Midbrain (tissue), 1 donor: ENCODE measurements around the gene GPR89B.
A peak's percentile ranks its signal among the peaks of the same experiment; 100 is the strongest.
"Not testable (repeated sequence)": the region's sequence is repeated elsewhere in the genome, so short reads cannot be mapped to it uniquely, and the experiment has no call there.

Experiments used
- DNase-seq: peaks from one replicate; lab custom pipeline; 2025; lab: John Stamatoyannopoulos, UW

GPR89B gene

DNA sequence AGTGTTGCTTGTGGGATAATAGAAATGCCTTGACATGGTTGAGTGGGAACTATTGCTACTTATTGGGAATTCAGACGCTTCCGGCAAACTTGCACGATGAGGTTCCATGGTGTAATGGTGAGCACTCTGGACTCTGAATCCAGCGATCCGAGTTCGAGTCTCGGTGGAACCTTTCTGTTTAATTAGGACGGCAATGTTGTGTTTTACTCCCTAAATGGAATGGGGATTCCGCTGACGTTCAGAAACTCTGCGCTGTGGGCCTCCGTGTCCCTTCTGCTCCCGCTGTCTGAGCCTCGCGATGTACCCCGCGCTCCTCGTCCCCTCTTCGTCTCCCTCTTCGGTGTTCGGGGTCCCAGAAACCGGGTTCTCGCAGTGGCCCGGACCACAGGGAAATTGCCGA is 104.5 kb downstream of the GPR89B start:
- not testable (repeated sequence) for DNase-seq

DNA sequence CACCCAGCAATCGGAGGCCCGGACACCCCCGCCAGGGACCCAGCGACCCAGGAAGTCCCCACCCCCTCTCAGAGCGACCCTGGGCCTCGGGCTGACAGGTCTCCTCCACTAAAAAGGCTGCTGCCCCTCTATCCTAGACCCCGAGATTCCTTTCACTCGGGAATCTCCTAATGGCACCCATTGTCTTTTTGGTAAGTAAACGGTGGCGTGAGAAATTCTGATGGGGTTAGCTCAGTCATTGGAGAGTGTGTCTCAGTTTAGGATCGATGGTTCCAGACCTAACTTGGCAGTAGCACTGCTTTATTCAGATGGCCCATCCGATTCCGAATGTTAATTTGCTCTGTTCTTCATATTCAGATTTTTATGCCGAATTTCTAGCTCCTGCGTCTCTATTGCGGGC is 104.9 kb downstream of the GPR89B start:
- not testable (repeated sequence) for DNase-seq

DNA sequence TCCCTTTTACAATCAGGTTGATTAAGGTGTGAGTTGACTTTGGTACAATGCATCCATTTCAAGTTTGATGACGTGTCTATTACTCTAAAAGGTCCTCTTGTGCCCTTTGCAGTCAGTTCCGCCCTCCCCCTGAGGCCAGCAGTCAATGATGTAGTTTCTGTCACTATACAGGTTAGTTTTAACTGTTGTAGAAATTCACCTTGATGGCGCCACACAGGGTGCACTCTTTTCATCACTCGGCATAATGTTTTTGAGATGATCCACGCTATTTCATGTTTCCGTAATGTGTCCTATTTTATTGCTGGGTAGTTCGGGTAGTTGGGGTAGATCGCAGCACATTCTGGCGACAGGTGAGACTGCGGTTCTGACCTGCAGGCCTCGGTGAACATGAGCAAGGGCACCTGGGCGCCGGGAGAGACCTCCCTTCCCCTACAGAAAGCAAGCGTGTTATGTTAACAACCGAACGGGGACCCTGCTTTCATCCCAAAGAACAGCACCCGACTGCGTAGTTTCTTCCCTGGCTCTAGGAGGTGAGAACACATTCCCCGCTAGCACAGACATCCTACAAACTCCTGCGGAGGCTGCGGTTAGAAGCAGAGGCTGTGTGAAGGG is 109.7 kb downstream of the GPR89B start:
- not testable (repeated sequence) for DNase-seq

DNA sequence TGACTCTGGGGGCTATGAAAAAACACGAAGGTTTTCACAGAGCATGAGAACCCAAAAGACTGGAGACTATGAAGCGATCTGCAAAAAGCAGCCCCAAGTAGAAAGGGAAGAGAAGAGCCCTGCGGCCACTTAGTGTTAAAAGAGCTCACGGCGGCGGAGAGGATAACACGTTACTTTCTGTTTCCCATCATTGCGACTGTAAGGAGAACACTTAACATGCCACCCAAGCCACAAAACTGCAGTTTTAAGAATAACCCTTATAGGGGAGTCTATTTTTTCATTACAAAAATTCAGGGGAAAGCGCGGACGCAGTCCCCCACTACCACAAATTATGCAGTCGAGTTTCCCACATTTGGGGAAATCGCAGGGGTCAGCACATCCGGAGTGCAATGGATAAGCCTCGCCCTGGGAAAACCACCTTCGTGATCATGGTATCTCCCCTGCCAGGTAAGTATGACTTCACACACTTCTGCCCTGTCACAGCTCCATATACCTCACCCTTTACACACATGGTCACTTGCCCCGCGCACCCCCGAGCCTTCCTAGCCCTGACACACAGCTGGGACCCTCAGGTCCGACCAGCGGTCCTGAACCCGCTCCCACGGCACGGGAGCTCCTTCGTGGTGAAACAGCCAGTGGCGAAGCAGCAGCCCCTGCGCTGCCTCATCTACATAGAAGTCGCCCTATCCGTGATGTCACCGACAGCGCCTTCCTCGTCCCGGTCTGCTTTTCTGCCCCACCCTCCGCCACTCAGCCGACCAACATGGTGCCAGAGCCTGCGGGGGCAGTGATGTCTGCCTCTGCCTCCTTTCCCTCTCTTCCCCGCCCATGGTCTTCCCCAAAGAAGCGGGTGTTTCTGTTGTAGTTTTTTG is 110.5 kb downstream of the GPR89B start:
- DNase-seq, result peak; percentile 56
